ENCODE results near the gene GABRE. TPM values are rescaled to one million over a fixed set of nuclear protein-coding genes. Genes with fewer than 3 reads are reported as not detected.

Gene GABRE
- total RNA-seq, 2 experiments from 2014 or later: not detected

DNA sequence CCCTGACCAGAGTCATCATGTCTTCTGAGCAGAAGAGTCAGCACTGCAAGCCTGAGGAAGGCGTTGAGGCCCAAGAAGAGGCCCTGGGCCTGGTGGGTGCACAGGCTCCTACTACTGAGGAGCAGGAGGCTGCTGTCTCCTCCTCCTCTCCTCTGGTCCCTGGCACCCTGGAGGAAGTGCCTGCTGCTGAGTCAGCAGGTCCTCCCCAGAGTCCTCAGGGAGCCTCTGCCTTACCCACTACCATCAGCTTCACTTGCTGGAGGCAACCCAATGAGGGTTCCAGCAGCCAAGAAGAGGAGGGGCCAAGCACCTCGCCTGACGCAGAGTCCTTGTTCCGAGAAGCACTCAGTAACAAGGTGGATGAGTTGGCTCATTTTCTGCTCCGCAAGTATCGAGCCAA is 50.8 kb downstream of the GABRE start:
- H3K4me1 ChIP-seq (ENCODE audit: insufficient read depth, low read length): no peaks in the 10 kb centered on the region
- no peak for ATAC-seq (ENCODE audit: poor library complexity)
- intact Hi-C loops (cut with DNase I, micrococcal nuclease): no loop called here
- Mint-ChIP-seq H3K27me3 (no peaks in the 10 kb centered on the region), H3K4me3 (no peak overlapping the region), H3K27ac (no peak overlapping the region), H3K4me1 (ENCODE audit: low read depth) (no peaks in the 10 kb centered on the region), H3K9me3 (no peaks in the 10 kb centered on the region), H3K36me3 (ENCODE audit: low read depth) (no peaks in the 10 kb centered on the region)
- ChIA-PET POLR2A (no interaction called here), CTCF (no interaction called here)
- H3K27me3 ChIP-seq (ENCODE audit: control insufficient read depth in 1 of 2, insufficient read depth in 2 of 2, low read length in 2 of 2): no peaks in the 10 kb centered on the region
- no peak for DNase-seq
- no peak overlapping the region for H3K27ac ChIP-seq (ENCODE audit: low read depth in 1 of 2, low read length in 2 of 2)
- TF ChIP-seq, protein P1, sequence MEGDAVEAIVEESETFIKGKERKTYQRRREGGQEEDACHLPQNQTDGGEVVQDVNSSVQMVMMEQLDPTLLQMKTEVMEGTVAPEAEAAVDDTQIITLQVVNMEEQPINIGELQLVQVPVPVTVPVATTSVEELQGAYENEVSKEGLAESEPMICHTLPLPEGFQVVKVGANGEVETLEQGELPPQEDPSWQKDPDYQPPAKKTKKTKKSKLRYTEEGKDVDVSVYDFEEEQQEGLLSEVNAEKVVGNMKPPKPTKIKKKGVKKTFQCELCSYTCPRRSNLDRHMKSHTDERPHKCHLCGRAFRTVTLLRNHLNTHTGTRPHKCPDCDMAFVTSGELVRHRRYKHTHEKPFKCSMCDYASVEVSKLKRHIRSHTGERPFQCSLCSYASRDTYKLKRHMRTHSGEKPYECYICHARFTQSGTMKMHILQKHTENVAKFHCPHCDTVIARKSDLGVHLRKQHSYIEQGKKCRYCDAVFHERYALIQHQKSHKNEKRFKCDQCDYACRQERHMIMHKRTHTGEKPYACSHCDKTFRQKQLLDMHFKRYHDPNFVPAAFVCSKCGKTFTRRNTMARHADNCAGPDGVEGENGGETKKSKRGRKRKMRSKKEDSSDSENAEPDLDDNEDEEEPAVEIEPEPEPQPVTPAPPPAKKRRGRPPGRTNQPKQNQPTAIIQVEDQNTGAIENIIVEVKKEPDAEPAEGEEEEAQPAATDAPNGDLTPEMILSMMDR (IDR thresholded peaks at IDR 0.05): no peak
- H3K36me3 ChIP-seq (ENCODE audit: insufficient read depth, low read length): no peaks in the 10 kb centered on the region
- H3K9me3 ChIP-seq (ENCODE audit: control insufficient read depth in 1 of 2, insufficient read depth in 1 of 2, low read length in 2 of 2): peaks cover 0 to 7% of the 10 kb centered on the region in 2 experiments
- H3K4me3 ChIP-seq (ENCODE audit: low read length): no peak overlapping the region

- ChIA-PET POLR2A (no interaction called here), CTCF (no interaction called here)
- Histone ChIP-seq H3K4me1 (ENCODE audit: insufficient read depth, low read length) (no peaks in the 10 kb centered on the region), H3K27me3 (ENCODE audit: control insufficient read depth in 1 of 2, insufficient read depth in 2 of 2, low read length in 2 of 2) (no peaks in the 10 kb centered on the region), H3K27ac (ENCODE audit: low read depth in 1 of 2, low read length in 2 of 2) (no peak overlapping the region), H3K36me3 (ENCODE audit: insufficient read depth, low read length) (no peaks in the 10 kb centered on the region), H3K9me3 (ENCODE audit: control insufficient read depth in 1 of 2, insufficient read depth in 1 of 2, low read length in 2 of 2) (peaks cover 0 to 7% of the 10 kb centered on the region in 2 experiments), H3K4me3 (ENCODE audit: low read length) (no peak overlapping the region)
- H3K9me3 Mint-ChIP-seq: no peaks in the 10 kb centered on the region
- H3K27me3 Mint-ChIP-seq: no peaks in the 10 kb centered on the region
- H3K4me3 Mint-ChIP-seq: no peak overlapping the region
- H3K4me1 Mint-ChIP-seq (ENCODE audit: low read depth): no peaks in the 10 kb centered on the region
- no peaks in the 10 kb centered on the region for H3K36me3 Mint-ChIP-seq (ENCODE audit: low read depth)
- ATAC-seq (ENCODE audit: poor library complexity): no peak
- TF ChIP-seq, protein P1 (IDR thresholded peaks at IDR 0.05): no peak
- intact Hi-C loops (cut with DNase I, micrococcal nuclease): no loop called here
- H3K27ac Mint-ChIP-seq: no peak overlapping the region
- no peak for DNase-seq
Measured at GRCh38 chrX:151922692-151923091, 51.8 kb downstream of the GABRE start.

DNA sequence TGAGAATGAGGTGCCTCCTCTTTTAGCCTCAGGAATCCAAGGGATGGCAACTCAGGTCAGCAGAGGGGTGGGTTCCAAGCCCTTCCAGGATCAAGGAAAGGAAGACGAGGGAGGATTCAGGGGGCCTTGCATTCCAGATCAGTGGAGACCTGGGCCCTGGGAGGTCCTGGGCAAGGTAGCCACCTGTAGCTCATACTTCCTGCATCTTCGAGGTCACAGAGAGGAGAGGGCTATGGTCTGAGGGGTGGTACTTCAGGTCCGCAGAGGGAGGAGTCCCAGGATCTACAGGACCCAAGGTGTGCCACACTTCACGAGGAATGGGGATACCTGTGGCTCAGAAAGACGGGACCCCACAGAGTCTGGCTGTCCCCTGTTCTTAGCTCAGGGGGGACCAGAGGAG is 52.6 kb downstream of the GABRE start:
- POLR2A ChIA-PET: no interaction called here
- no peaks in the 10 kb centered on the region for H3K36me3 Mint-ChIP-seq (ENCODE audit: low read depth)
- H3K27ac Mint-ChIP-seq: no peak overlapping the region
- H3K4me3 Mint-ChIP-seq: no peak overlapping the region
- Histone ChIP-seq H3K4me3 (ENCODE audit: low read length) (no peak overlapping the region), H3K9me3 (ENCODE audit: control insufficient read depth in 1 of 2, insufficient read depth in 1 of 2, low read length in 2 of 2) (peaks cover 0 to 7% of the 10 kb centered on the region in 2 experiments), H3K4me1 (ENCODE audit: insufficient read depth, low read length) (no peaks in the 10 kb centered on the region), H3K27me3 (ENCODE audit: control insufficient read depth in 1 of 2, insufficient read depth in 2 of 2, low read length in 2 of 2) (no peaks in the 10 kb centered on the region), H3K36me3 (ENCODE audit: insufficient read depth, low read length) (no peaks in the 10 kb centered on the region), H3K27ac (ENCODE audit: low read depth in 1 of 2, low read length in 2 of 2) (no peak overlapping the region)
- no peaks in the 10 kb centered on the region for H3K27me3 Mint-ChIP-seq
- H3K9me3 Mint-ChIP-seq: no peaks in the 10 kb centered on the region
- H3K4me1 Mint-ChIP-seq (ENCODE audit: low read depth): no peaks in the 10 kb centered on the region
- ATAC-seq (ENCODE audit: poor library complexity) (no peak), DNase-seq (no peak)
- CTCF ChIA-PET: no interaction called here
- intact Hi-C loops (cut with DNase I, micrococcal nuclease): no loop called here
- TF ChIP-seq, protein P1 (IDR thresholded peaks at IDR 0.05): no peak
